Kidney epithelial cell (primary cell): ENCODE measurements around the gene KCNMA1. TPM values are rescaled to one million over a fixed set of nuclear protein-coding genes. Genes with fewer than 3 reads are reported as not detected.

Experiments used
- DNase-seq: peaks from one replicate; pipeline ENCODE4 v3.0.0-alpha.2; 2010; ENCODE audit warnings: low read depth
- H3K27me3 ChIP-seq: 2 replicates; pipeline ENCODE4 v1.6.0; 2011; ENCODE audit warnings: low read length; ENCODE audit not compliant: control insufficient read depth, insufficient read depth
- H3K36me3 ChIP-seq: 2 replicates; pipeline ENCODE4 v1.5.1; 2011; ENCODE audit warnings: low read length; ENCODE audit not compliant: control insufficient read depth, insufficient read depth
- H3K4me3 ChIP-seq: 2 replicates; pipeline ENCODE4 v1.5.1; 2011; ENCODE audit warnings: low read depth, mild to moderate bottlenecking, control low read depth, low read length
- total RNA-seq: library from RNA; depleted of rRNA; stranded (reverse); fragments of >200 nt; gene quantifications from 2 replicates; pipeline ENCODE4 v1.2.3, GENCODE V29; 2015
- TF ChIP-seq, protein P1 (sequence below): IDR thresholded peaks from 2 replicates; pipeline ENCODE4 v1.5.1; 2011; ENCODE audit warnings: mild to moderate bottlenecking, moderate library complexity, low read length, control low read depth, inconsistent platforms; ENCODE audit not compliant: insufficient read depth, poor library complexity, severe bottlenecking

The KCNMA1 gene
- total RNA-seq, 1 donor from 2014 or later = 18.9 TPM

DNA sequence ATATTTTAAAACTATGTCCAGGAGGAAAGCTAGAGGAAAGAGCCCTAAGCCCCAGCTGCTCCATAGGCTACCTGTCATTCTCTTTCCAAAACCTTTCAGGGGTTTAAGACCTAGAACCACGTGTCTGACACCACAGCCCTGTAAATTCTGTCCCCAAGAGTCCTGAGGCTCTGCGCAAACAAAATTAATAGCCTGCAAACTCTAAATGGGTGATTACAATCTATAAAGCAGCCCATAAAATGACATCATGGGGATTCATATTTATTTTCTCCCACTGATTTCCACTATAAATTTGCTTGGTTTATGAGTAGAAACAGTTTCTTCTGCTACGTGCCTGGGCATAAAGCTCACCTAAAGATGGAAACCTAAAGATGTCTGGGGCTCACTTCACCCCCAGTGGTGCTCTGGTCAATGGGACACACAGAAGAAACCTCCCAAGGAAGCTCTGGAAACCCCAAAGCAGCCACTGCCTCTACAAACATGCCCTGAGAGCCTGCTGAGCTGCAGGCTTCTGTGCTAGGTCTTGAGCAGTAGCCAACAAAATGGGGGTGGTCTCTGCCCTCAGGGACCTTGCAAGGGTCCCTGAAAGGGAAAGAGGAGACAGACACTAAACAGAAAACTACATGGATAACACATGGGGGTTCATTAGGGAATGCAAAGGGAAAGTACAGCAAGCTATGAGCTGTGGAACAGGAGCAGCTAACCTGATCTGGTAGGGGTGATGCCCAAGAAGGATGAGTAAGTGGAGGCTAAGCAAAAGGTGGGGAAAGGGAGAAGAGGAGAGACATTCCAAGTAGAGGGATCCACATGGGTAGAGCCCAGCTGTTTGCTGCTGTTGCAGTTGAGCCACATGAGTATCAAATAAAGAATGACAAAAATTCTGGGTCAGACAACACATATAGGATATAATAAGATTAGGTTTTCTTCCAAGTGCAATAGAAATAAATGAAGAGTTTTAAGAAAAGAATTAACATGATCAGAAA is 331.7 kb downstream of the KCNMA1 start:
- Histone ChIP-seq H3K4me3 (no peak overlapping the region), H3K27me3 (no peaks in the 10 kb centered on the region), H3K36me3 (no peaks in the 10 kb centered on the region)
- TF ChIP-seq, protein P1, sequence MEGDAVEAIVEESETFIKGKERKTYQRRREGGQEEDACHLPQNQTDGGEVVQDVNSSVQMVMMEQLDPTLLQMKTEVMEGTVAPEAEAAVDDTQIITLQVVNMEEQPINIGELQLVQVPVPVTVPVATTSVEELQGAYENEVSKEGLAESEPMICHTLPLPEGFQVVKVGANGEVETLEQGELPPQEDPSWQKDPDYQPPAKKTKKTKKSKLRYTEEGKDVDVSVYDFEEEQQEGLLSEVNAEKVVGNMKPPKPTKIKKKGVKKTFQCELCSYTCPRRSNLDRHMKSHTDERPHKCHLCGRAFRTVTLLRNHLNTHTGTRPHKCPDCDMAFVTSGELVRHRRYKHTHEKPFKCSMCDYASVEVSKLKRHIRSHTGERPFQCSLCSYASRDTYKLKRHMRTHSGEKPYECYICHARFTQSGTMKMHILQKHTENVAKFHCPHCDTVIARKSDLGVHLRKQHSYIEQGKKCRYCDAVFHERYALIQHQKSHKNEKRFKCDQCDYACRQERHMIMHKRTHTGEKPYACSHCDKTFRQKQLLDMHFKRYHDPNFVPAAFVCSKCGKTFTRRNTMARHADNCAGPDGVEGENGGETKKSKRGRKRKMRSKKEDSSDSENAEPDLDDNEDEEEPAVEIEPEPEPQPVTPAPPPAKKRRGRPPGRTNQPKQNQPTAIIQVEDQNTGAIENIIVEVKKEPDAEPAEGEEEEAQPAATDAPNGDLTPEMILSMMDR = no peak
- no peak for DNase-seq

DNA sequence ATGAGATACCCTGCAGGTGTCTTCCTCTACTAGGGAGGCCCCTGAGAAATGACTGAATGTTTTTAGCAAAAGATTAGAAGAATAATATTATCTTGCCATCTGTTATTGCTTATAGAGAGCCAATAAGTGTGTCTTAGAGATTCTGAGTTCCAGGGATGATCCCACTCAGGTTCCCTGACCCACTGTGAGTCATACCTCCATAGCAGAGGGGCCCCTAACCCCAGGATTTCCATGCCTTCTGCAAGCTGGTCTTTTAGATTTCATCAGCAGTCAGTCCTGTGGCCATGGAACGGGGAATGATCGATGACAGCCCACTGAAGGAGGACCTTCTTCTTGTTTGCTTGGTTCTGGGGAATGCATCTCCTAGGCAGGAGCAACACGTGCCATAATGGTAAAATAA is 333.4 kb downstream of the KCNMA1 start:
- Histone ChIP-seq H3K36me3 (no peaks in the 10 kb centered on the region), H3K27me3 (no peaks in the 10 kb centered on the region), H3K4me3 (no peak overlapping the region)
- TF ChIP-seq, protein P1 = no peak
- no peak for DNase-seq

DNA sequence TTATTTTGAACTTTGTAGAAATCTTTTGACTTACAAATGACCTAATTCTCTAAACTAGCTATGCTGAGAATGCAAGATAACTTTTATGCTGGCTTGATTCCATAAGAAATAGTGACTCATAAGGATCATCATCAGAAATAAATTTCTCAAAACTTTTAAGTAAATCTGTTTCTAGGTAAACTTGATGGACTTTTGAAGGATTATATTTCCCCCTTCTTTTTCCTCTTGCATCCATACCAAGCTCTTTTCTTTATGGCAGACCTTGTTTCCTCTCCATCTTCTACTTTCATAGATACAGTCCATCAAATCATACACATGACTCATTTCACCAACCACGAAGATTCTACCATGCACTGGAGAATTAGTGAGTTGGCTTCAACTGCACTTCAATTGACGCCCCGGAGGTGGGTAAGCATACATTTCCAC is 336.3 kb downstream of the KCNMA1 start:
- no peaks in the 10 kb centered on the region for H3K27me3 ChIP-seq
- TF ChIP-seq, protein P1 = no peak
- no peaks in the 10 kb centered on the region for H3K36me3 ChIP-seq
- H3K4me3 ChIP-seq = no peak overlapping the region
- DNase-seq = no peak

DNA sequence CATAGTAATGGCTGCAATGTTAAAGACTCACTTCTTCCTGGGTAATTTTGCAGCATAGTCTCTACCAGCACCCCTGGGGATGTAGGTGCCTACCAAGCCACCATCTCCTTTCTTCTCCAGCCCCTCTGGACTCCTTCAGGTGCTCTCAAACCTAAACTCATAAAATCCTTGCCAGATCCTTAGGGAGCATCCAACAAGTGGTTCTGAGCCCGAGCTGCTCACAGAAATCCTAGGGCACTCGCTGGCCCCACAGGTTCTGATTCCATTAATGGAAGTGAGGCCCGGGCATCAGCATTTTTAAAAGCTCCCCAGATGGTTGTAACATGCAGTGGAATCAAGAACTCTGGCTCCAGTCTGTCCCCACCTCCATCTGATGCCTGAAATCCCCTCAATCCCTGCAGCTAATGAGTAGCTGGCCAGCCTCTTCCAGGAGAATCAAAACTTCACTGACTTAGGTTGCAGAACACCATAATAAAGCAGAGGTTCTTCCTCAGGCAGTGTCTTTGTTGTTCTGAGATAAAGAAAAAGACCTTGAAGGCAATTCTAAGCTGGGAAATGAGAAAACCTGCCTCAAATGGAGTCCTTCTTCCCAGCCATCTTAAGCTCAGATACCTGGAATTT is 336.8 kb downstream of the KCNMA1 start:
- H3K36me3 ChIP-seq = no peaks in the 10 kb centered on the region
- TF ChIP-seq, protein P1 = no peak
- DNase-seq = no peak
- no peak overlapping the region for H3K4me3 ChIP-seq
- no peaks in the 10 kb centered on the region for H3K27me3 ChIP-seq

DNA sequence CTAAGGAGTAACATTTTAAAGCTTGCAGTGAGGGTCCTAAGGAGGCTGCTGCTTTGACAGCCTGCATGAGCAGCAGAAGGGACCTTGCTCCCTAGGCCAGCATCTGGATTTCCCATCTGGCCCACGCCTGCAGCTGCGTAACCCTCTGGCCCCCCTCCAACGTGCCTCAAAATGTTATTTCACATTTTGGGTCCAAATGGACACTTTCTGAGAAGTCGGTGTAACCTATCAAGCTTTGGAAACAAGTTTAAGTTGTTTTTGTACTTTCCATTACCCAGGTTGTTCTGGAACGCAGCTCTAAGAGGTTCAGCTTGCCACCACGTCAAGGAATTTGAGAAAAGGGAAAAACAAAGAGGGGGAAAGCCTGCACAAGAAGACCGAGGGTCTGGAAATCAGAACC is 338.3 kb downstream of the KCNMA1 start:
- Histone ChIP-seq H3K27me3 (no peaks in the 10 kb centered on the region), H3K4me3 (no peak overlapping the region), H3K36me3 (no peaks in the 10 kb centered on the region)
- TF ChIP-seq, protein P1 = no peak
- DNase-seq = no peak

DNA sequence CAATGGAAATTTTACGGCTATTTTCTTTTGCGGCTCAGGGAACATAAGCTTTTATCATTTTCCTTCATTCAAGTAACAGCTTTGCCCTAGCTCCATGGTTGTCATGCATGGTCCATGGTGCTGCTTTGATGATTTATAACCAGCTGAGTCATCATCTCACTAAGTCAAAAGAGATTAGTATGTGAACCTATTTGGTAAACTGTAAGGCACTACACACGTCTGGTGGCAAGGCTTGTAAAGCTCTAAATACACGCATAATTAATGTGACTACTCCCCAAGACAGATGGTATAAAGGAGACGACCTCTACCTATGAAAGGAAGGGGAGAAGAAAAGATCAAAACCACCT is 340.2 kb downstream of the KCNMA1 start:
- no peak overlapping the region for H3K4me3 ChIP-seq
- TF ChIP-seq, protein P1 = no peak
- DNase-seq = no peak
- no peaks in the 10 kb centered on the region for H3K36me3 ChIP-seq
- H3K27me3 ChIP-seq = no peaks in the 10 kb centered on the region
